ENCODE measurements around the gene PLEKHG4.

PLEKHG4 gene, protein sequence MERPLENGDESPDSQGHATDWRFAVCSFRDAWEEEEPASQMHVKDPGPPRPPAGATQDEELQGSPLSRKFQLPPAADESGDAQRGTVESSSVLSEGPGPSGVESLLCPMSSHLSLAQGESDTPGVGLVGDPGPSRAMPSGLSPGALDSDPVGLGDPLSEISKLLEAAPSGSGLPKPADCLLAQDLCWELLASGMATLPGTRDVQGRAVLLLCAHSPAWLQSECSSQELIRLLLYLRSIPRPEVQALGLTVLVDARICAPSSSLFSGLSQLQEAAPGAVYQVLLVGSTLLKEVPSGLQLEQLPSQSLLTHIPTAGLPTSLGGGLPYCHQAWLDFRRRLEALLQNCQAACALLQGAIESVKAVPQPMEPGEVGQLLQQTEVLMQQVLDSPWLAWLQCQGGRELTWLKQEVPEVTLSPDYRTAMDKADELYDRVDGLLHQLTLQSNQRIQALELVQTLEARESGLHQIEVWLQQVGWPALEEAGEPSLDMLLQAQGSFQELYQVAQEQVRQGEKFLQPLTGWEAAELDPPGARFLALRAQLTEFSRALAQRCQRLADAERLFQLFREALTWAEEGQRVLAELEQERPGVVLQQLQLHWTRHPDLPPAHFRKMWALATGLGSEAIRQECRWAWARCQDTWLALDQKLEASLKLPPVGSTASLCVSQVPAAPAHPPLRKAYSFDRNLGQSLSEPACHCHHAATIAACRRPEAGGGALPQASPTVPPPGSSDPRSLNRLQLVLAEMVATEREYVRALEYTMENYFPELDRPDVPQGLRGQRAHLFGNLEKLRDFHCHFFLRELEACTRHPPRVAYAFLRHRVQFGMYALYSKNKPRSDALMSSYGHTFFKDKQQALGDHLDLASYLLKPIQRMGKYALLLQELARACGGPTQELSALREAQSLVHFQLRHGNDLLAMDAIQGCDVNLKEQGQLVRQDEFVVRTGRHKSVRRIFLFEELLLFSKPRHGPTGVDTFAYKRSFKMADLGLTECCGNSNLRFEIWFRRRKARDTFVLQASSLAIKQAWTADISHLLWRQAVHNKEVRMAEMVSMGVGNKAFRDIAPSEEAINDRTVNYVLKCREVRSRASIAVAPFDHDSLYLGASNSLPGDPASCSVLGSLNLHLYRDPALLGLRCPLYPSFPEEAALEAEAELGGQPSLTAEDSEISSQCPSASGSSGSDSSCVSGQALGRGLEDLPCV

DNA sequence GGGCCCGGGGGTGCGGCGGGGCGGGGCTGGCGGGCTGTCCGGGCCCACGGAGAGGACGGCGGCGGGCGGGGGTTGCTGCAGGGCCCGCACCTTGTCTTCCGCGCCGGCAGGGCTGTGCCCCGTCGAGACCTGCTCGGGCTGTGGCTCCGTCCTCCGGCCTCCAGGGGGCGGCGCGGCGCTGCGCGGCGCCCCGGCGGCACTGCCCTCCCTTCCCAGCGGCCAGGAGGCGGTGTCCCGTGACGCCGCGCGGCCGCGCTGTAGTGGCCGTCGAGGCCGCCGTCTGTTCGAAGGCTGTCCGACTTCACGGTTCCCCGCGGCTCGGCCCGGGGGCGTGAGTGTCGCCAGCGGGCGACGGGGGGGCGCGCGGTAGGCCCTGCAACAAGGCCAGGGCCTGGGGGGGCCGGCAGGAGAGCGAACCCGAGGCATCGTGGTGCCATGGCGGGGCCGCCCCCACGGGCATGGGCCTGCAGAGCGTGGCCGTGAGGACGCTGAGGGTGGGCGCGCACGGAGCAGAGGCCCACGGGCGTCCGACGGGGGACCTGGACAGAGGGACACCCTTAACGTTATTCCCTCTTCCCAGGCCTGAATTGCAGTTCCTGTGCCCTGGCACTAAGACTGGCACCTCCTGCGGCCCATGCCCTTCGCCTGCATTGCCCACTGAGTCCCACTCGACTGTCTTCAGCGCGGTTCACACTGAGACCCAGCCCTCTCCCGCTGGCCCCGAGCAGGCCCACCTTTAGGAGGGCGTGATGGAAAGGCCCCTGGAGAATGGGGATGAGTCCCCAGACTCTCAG lies at the start of gene PLEKHG4:
Gene PLEKHG4, plus strand, starts transcription at position 237 of the 794 bp plus-strand sequence. Its CDS starts 513 bp downstream, at position 750.
- H3K9me3 Mint-ChIP-seq, result no peaks in the 10 kb centered on the region
- H3K36me3 Mint-ChIP-seq, result peaks cover 7 to 10% of the 10 kb centered on the region in 2 donors
- H3K27ac Mint-ChIP-seq, result peak within 1 kb of the TSS; percentile 65
- H3K4me1 Mint-ChIP-seq, result peaks cover 14 to 15% of the 10 kb centered on the region in 2 donors
- DNase-seq (peak; percentile 61), ATAC-seq (replicated peaks) (peak; percentile 95)
- peak within 1 kb of the TSS; percentile 76 to 81 for H3K4me3 Mint-ChIP-seq
- no peaks in the 10 kb centered on the region for H3K27me3 Mint-ChIP-seq

DNA sequence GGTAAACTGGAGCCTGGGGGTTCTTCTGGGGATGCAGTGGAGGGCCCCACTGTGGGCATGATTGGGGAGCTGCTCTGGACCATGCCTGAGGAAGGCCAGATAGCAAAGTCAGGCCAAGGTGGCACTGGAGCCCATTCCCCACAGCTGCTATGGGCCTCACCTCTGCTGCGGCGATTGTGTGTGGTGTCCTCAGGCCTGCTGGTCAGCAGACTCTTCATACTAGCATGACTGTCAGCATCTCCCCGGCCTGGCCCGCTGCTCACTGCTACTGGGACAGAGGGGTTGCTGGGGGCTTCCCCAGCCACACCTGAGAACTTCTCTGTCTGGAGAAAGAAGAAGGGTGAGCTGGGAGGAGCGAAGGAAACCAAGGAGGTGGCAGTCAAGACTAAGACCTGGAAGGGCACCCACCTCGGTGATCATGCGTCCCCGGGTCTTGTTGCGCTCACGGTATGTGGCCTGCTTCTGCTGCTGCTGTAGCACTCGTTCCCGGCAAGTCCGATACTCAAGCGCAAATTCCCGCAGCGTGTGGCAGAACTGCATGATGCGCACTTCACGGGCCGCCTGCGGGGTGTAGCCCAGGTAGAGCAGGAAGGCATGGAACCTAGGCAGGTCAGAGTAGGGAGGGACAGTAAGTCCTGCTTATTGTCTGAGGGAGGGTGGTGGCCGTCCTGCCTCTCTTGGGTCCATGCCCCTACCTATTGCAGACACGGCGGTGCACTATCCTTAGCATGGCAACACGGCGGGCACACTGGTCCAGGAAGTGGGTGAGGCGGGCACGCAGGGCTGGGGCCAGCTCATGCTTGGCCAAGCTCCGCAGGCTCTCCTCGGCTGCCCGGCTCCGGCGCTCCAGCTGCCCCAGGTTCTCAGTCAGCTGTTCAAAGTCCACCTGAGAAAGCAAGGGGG lies 49.2 kb upstream of the PLEKHG4 start:
- peaks cover 44 to 75% of the 10 kb centered on the region in 2 donors for H3K36me3 Mint-ChIP-seq
- peak overlapping the region; percentile 77 for H3K27ac Mint-ChIP-seq
- ATAC-seq (replicated peaks) (no peak), DNase-seq (no peak)
- no peaks in the 10 kb centered on the region for H3K27me3 Mint-ChIP-seq
- H3K9me3 Mint-ChIP-seq, result no peaks in the 10 kb centered on the region
- no peak overlapping the region for H3K4me3 Mint-ChIP-seq
- H3K4me1 Mint-ChIP-seq, result peaks cover 33 to 36% of the 10 kb centered on the region in 2 donors

DNA sequence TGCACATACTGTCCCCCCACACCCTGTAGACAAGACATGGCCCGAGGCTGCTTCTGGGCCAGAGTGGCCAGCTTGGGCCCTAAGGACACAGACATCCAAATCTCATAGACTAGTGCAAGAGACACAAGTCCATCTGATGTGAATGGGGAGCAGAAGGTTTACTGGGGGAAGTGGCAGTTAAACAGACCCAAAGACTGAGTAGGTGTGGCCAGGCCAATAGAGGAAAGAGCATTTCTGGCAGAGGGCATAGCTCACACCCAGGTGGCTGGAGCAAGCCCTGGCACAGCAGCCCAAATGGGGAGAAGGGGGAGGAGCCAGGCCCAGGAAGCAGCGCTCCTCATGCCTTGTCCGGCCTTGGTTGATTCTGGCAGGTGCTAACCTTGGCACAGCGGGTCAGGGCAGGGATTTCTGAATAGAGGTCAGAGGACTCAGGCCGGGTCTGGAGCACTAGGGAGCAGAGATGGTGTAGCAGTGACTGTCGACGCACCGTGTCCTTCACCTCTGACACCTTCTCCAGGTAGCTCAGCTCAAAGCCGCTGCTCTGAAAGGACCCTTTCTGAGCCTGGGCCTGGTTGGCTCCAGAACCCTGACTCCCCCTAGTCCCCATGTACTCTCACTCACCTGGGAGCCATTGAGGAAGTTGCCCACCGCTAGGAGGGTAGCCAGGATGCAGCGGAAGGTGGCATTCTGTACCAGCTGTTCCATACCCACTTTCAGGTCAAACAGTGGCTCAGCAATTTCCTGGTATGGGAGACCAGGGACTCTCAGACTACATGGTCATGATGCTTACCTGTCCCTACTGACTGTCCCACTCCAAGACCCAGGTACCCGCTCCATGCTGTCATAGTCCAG lies 48.3 kb upstream of the PLEKHG4 start:
- Mint-ChIP-seq H3K4me3 (no peak overlapping the region), H3K4me1 (peaks cover 26 to 27% of the 10 kb centered on the region in 2 donors), H3K36me3 (peaks cover 48 to 79% of the 10 kb centered on the region in 2 donors), H3K9me3 (peaks cover under 1 to 1% of the 10 kb centered on the region in 2 donors), H3K27me3 (no peaks in the 10 kb centered on the region), H3K27ac (peak overlapping the region; percentile 77)
- DNase-seq, result no peak
- ATAC-seq (replicated peaks), result no peak

GRCh38 chr16:67233596-67233995 lies 45.7 kb upstream of the PLEKHG4 start:
- no peak overlapping the region for H3K27ac Mint-ChIP-seq
- H3K27me3 Mint-ChIP-seq, result no peaks in the 10 kb centered on the region
- H3K4me3 Mint-ChIP-seq, result no peak overlapping the region
- H3K4me1 Mint-ChIP-seq, result peaks cover 12 to 17% of the 10 kb centered on the region in 2 donors
- no peak for DNase-seq
- H3K36me3 Mint-ChIP-seq, result peaks cover 58 to 85% of the 10 kb centered on the region in 2 donors
- ATAC-seq (replicated peaks), result no peak
- peaks cover 4 to 6% of the 10 kb centered on the region in 2 donors for H3K9me3 Mint-ChIP-seq

DNA sequence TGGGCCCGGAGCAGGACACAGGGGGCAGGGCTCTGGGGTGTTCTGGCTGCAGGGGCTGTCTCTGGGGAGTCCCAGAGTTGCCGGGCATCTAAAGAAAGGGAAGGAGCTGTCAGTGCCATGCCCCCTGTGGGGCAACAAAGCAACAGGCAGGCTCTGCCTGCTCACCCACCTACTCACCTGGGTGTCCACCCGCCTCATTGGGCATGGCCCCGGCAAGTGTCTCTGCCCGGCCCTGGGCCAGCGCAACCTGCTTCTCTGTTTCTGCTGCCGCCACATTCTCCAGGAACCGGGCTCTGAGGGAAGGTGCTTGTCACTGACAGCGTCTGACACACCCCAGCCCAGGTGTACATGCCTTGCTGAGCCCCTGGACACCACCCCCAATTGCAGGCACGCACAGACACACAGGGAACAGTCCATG lies 45.1 kb upstream of the PLEKHG4 start:
- ATAC-seq (replicated peaks) (no peak), DNase-seq (no peak)
- H3K9me3 Mint-ChIP-seq, result peaks cover 4 to 6% of the 10 kb centered on the region in 2 donors
- peaks cover 6 to 15% of the 10 kb centered on the region in 2 donors for H3K4me1 Mint-ChIP-seq
- H3K27me3 Mint-ChIP-seq, result no peaks in the 10 kb centered on the region
- peaks cover 56 to 86% of the 10 kb centered on the region in 2 donors for H3K36me3 Mint-ChIP-seq
- H3K27ac Mint-ChIP-seq, result peak overlapping the region; percentile 69
- H3K4me3 Mint-ChIP-seq, result no peak overlapping the region

DNA sequence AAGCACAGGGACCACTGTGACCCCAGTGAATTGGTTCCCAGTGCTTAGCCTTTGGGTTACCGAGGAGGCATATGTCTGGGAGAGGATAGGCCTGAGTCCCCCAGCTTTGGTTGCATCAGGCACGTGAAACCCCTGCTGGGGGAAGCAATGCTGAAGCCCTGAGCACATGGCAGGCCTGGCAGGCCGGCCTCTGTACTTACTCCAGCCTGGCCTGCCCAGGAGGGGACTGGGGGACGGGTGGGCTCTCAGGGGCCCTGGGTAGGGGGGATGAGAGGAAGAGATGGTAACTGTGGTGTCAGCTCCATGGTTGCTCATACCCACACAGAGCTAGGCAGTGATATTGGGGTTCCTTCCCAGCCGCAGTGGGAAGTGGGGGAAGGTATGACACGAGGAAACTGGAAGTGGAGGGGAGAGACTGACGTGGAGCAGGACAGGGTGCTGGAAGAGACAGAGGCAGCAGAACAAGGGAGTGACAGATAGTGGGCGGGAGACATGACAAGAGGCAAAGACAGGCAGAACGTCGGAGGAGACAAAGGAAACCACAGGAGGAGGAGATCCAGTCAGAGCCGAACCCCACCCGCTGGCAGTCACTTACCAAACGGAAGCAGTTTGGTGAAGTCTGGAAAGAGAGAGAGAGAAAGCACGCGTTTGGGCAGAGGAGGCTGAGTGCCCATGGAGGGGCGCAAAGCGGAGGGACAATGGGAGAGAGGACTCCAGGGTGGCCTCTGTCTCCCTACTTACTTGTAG lies 43.3 kb upstream of the PLEKHG4 start:
- Mint-ChIP-seq H3K36me3 (peaks cover 42 to 75% of the 10 kb centered on the region in 2 donors), H3K27me3 (no peaks in the 10 kb centered on the region), H3K4me1 (peaks cover under 1 to 12% of the 10 kb centered on the region in 2 donors), H3K27ac (no peak overlapping the region), H3K4me3 (no peak overlapping the region), H3K9me3 (peaks cover 4 to 6% of the 10 kb centered on the region in 2 donors)
- ATAC-seq (replicated peaks) (no peak), DNase-seq (no peak)

GRCh38 chr16:67236563-67237395 lies 42.6 kb upstream of the PLEKHG4 start:
- H3K9me3 Mint-ChIP-seq, result peaks cover 4 to 6% of the 10 kb centered on the region in 2 donors
- H3K27ac Mint-ChIP-seq, result peak overlapping the region; percentile 82
- H3K27me3 Mint-ChIP-seq, result no peaks in the 10 kb centered on the region
- DNase-seq (peak; percentile 51), ATAC-seq (replicated peaks) (peak; percentile 89 to 91)
- H3K36me3 Mint-ChIP-seq, result peaks cover 37 to 76% of the 10 kb centered on the region in 2 donors
- H3K4me3 Mint-ChIP-seq, result no peak overlapping the region
- peaks cover 8 to 17% of the 10 kb centered on the region in 2 donors for H3K4me1 Mint-ChIP-seq

DNA sequence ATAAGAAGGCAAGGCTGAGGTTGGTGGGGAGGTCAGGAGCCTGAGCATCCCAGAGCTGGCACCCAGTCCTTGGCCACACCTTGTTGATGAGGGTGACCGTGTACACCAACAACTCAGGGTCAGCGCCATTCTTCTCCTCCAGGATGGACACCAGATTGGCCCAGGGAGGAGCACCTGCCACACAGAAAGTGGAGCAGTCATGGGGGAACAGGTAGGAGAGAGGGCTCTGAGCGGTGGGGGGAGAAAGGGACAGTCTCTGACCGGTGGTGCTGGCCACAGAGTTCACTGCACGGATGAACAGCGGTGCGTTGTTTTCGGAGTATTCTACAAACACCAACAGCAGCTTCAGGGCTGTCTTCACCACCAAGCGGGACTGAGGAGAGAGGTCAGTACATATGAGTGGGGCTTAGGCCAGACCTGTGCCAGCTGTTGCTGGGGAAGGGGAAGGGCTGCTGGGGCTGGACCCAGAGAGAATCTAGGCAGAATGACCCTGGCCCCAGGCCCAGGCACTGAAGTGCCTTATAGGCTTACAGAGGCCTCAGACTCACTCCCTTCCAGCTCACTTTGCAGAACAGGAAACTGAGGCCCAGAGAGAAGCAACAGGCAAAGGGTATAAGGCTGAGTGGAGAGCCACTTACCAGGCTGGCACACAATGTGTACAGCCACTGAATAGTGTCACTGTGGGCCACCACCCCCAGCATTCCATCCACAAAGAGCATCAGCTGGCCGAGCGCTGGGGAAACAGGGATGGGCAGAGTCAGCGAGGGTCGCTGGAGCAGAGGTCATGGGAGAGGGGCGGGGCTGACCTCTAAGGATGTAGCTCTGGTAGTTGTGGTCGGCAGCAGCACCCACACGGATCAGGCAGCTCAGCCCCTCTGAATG lies 41.7 kb upstream of the PLEKHG4 start:
- H3K9me3 Mint-ChIP-seq, result peaks cover 4 to 6% of the 10 kb centered on the region in 2 donors
- no peaks in the 10 kb centered on the region for H3K27me3 Mint-ChIP-seq
- peaks cover 16 to 19% of the 10 kb centered on the region in 2 donors for H3K4me1 Mint-ChIP-seq
- DNase-seq (no peak), ATAC-seq (replicated peaks) (no peak)
- peaks cover 32 to 68% of the 10 kb centered on the region in 2 donors for H3K36me3 Mint-ChIP-seq
- H3K4me3 Mint-ChIP-seq, result no peak overlapping the region
- peak overlapping the region; percentile 82 for H3K27ac Mint-ChIP-seq

GRCh38 chr16:67238278-67238575 lies 41.1 kb upstream of the PLEKHG4 start:
- peaks cover 18 to 19% of the 10 kb centered on the region in 2 donors for H3K4me1 Mint-ChIP-seq
- ATAC-seq (replicated peaks) (no peak), DNase-seq (no peak)
- peaks cover 30 to 65% of the 10 kb centered on the region in 2 donors for H3K36me3 Mint-ChIP-seq
- no peaks in the 10 kb centered on the region for H3K27me3 Mint-ChIP-seq
- H3K27ac Mint-ChIP-seq, result peak overlapping the region; percentile 69
- peaks cover 4 to 6% of the 10 kb centered on the region in 2 donors for H3K9me3 Mint-ChIP-seq
- no peak overlapping the region for H3K4me3 Mint-ChIP-seq

DNA sequence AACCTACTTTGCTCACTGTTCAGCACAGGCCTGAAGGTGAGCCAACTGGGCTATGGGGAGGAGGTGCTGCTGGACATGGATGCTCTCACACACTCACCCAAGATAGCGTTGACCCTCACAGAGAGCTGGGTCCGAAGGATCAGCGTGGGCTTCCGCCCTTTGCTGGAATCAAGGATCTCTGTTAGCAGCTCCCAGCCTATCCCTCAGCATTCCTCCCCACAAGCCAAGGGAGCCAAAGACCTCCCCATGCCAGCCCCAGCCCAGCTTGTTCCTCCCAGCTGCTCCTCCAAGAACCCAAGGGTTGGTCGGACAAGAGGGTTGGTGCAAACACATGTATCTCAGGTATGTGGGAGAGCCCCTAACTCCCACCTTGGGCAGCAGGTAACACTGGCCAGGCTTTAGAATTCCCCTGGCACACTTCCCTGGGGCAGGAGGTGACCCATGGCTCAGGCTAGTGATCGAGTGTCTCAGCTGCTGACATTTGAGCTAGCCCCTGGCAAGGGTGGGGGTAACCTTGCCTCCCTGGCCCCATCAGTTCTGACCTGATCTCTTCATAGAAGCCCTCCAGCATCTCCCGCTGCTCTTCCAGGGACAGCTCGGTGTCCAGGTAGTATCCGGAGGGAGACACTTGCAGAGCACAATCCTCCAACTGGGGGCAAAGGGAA lies 40.4 kb upstream of the PLEKHG4 start:
- H3K27ac Mint-ChIP-seq, result no peak overlapping the region
- H3K36me3 Mint-ChIP-seq, result peaks cover 25 to 58% of the 10 kb centered on the region in 2 donors
- ATAC-seq (replicated peaks), result no peak
- no peak overlapping the region for H3K4me3 Mint-ChIP-seq
- DNase-seq, result no peak
- peaks cover 25 to 26% of the 10 kb centered on the region in 2 donors for H3K4me1 Mint-ChIP-seq
- H3K9me3 Mint-ChIP-seq, result peaks cover 4 to 6% of the 10 kb centered on the region in 2 donors
- H3K27me3 Mint-ChIP-seq, result no peaks in the 10 kb centered on the region
